Activated CD4-positive, alpha-beta T cell treated with anti-CD3 and anti-CD28 coated beads for 36 hours (primary cell): ENCODE measurements around the gene CAMKMT. TPM values are rescaled to one million over a fixed set of nuclear protein-coding genes. Genes with fewer than 3 reads are reported as not detected.

Experiments
- ATAC-seq: fragments of 200-7000 bp; cut with Tn5 transposase; one replicate; pipeline ENCODE4 v1.10.0; 2021; ENCODE audit warnings: mild to moderate bottlenecking, moderate library complexity
- CTCF ChIA-PET: fragments of 350-600 bp; sonication (Branson Sonifier 250); formaldehyde crosslinking; loops from one replicate; lab custom pipeline; 2021; ENCODE audit warnings: antibody characterized with exemption; lab: Charles Lee
- POLR2A ChIA-PET: fragments of 350-600 bp; sonication (Branson Sonifier 250); formaldehyde crosslinking; loops from one replicate; lab custom pipeline; 2021; ENCODE audit warnings: antibody characterized with exemption, inconsistent platforms; lab: Charles Lee
- DNase-seq: peaks from one replicate; pipeline ENCODE4 v3.0.0-alpha.2; 2020
- H3K27ac Mint-ChIP-seq: one replicate; pipeline ENCODE4 v1.8.0; 2021; ENCODE audit warnings: mixed read lengths
- H3K27me3 Mint-ChIP-seq: one replicate; pipeline ENCODE4 v1.8.0; 2021; ENCODE audit warnings: mixed read lengths
- H3K36me3 Mint-ChIP-seq: one replicate; pipeline ENCODE4 v1.8.0; 2021; ENCODE audit warnings: low read depth, mixed read lengths
- H3K4me1 Mint-ChIP-seq: one replicate; pipeline ENCODE4 v1.8.0; 2021; ENCODE audit warnings: mixed read lengths
- H3K4me3 Mint-ChIP-seq: one replicate; pipeline ENCODE4 v1.8.0; 2021; ENCODE audit warnings: mild to moderate bottlenecking, moderate library complexity, mixed read lengths
- H3K9me3 Mint-ChIP-seq: one replicate; pipeline ENCODE4 v1.8.0; 2021; ENCODE audit warnings: low read depth, mixed read lengths
- intact Hi-C, 2 experiments: fragments of 100-400 bp; cut with DNase I in 1 of 2; cut with micrococcal nuclease in 1 of 2; formaldehyde crosslinking; loops; one replicate each; pipeline versions ENCODE4 v1.14.2 to v1.15.1; 2022 to 2024; cut with DNase I, micrococcal nuclease
- total RNA-seq, 2 experiments: library from RNA; stranded (reverse); gene quantifications; one replicate each; pipeline ENCODE4 v1.2.3, GENCODE V29; 2021

CAMKMT gene
- total RNA-seq, 2 experiments from 2014 or later, result 10.8 to 13.3 TPM

- ChIA-PET CTCF (interaction anchor here (0.5 to 1.2 kb wide), 3 partner anchors 34 to 427 kb away, joined by 3 to 5 read pairs (median 3); no protein-coding TSS in a partner anchor), POLR2A (no interaction called here)
- H3K36me3 Mint-ChIP-seq, result no peaks in the 10 kb centered on the region
- H3K27me3 Mint-ChIP-seq, result no peaks in the 10 kb centered on the region
- DNase-seq, result no peak
- no peak overlapping the region for H3K4me3 Mint-ChIP-seq
- peaks cover 2% of the 10 kb centered on the region for H3K9me3 Mint-ChIP-seq
- peaks cover 11% of the 10 kb centered on the region for H3K4me1 Mint-ChIP-seq
- H3K27ac Mint-ChIP-seq, result no peak overlapping the region
- intact Hi-C loops, result loop anchor here in 1 of 2 experiments (5.0 kb wide), 1 partner anchor 949 kb away; no protein-coding TSS in a partner anchor
- ATAC-seq, result no peak
Observed at GRCh38 chr2:44618251-44619023, 256.7 kb downstream of the CAMKMT start.

- ATAC-seq (no peak), DNase-seq (no peak)
- intact Hi-C loops, result no loop called here
- Mint-ChIP-seq H3K27me3 (no peaks in the 10 kb centered on the region), H3K9me3 (peaks cover 2% of the 10 kb centered on the region), H3K4me3 (no peak overlapping the region), H3K27ac (no peak overlapping the region), H3K36me3 (peaks cover 1% of the 10 kb centered on the region), H3K4me1 (no peaks in the 10 kb centered on the region)
- ChIA-PET CTCF (interaction anchor here (1.2 kb wide), 1 partner anchor 141 kb away, joined by 3 read pairs; no protein-coding TSS in a partner anchor), POLR2A (no interaction called here)
Observed at GRCh38 chr2:44620189-44620990, 258.6 kb downstream of the CAMKMT start.

GRCh38 chr2:44623622-44624351, 262.0 kb downstream of the CAMKMT start:
- Mint-ChIP-seq H3K4me3 (no peak overlapping the region), H3K9me3 (peaks cover 2% of the 10 kb centered on the region), H3K27me3 (no peaks in the 10 kb centered on the region), H3K27ac (no peak overlapping the region), H3K4me1 (no peaks in the 10 kb centered on the region), H3K36me3 (peaks cover 1% of the 10 kb centered on the region)
- no peak for DNase-seq
- ChIA-PET POLR2A (interaction anchor here (0.6 kb wide), 1 partner anchor 40 kb away, joined by 3 read pairs; no protein-coding TSS in a partner anchor), CTCF (interaction anchor here (0.6 kb wide), 1 partner anchor 361 kb away, joined by 3 read pairs; no protein-coding TSS in a partner anchor)
- intact Hi-C loops, result no loop called here
- ATAC-seq, result no peak

- ChIA-PET POLR2A (no interaction called here), CTCF (interaction anchor here (0.7 to 1.6 kb wide), 4 partner anchors 11 to 148 kb away, joined by 3 to 6 read pairs (median 3); no protein-coding TSS in a partner anchor)
- Mint-ChIP-seq H3K36me3 (peaks cover 7% of the 10 kb centered on the region), H3K4me1 (peaks cover 3% of the 10 kb centered on the region), H3K4me3 (no peak overlapping the region), H3K27me3 (no peaks in the 10 kb centered on the region), H3K9me3 (peaks cover 4% of the 10 kb centered on the region), H3K27ac (no peak overlapping the region)
- intact Hi-C loops, result no loop called here
- no peak for ATAC-seq
- no peak for DNase-seq
Observed at GRCh38 chr2:44628297-44628696, 266.6 kb downstream of the CAMKMT start.

- peaks cover 12% of the 10 kb centered on the region for H3K36me3 Mint-ChIP-seq
- ATAC-seq, result no peak
Observed at GRCh38 chr2:44632931-44633689, 271.4 kb downstream of the CAMKMT start.

GRCh38 chr2:44635725-44636124, 274.0 kb downstream of the CAMKMT start:
- peaks cover 8% of the 10 kb centered on the region for H3K36me3 Mint-ChIP-seq
- H3K27ac Mint-ChIP-seq, result no peak overlapping the region
- no peak for DNase-seq
- H3K27me3 Mint-ChIP-seq, result no peaks in the 10 kb centered on the region
- H3K9me3 Mint-ChIP-seq, result peaks cover 4% of the 10 kb centered on the region
- no peak for ATAC-seq
- intact Hi-C loops, result no loop called here
- CTCF ChIA-PET, result no interaction called here
- POLR2A ChIA-PET, result no interaction called here
- H3K4me3 Mint-ChIP-seq, result no peak overlapping the region
- peaks cover 11% of the 10 kb centered on the region for H3K4me1 Mint-ChIP-seq

More at GRCh38 chr2:44632931-44633689, 271.4 kb downstream of the CAMKMT start:
- Mint-ChIP-seq H3K27me3 (no peaks in the 10 kb centered on the region), H3K4me3 (no peak overlapping the region), H3K9me3 (peaks cover 6% of the 10 kb centered on the region), H3K4me1 (peaks cover 11% of the 10 kb centered on the region), H3K27ac (no peak overlapping the region)
- ChIA-PET POLR2A (no interaction called here), CTCF (interaction anchor here (2.0 kb wide), 1 partner anchor 153 kb away, joined by 8 read pairs; no protein-coding TSS in a partner anchor)
- intact Hi-C loops, result no loop called here
- DNase-seq, result no peak

- DNase-seq, result no peak
- no peak overlapping the region for H3K27ac Mint-ChIP-seq
- ATAC-seq, result no peak
- intact Hi-C loops, result no loop called here
- peaks cover 3% of the 10 kb centered on the region for H3K36me3 Mint-ChIP-seq
- H3K4me1 Mint-ChIP-seq, result peaks cover 5% of the 10 kb centered on the region
- ChIA-PET CTCF (interaction anchor here (0.8 to 1.0 kb wide), 2 partner anchors 11 to 20 kb away, joined by 3 read pairs; no protein-coding TSS in a partner anchor), POLR2A (no interaction called here)
- H3K27me3 Mint-ChIP-seq, result no peaks in the 10 kb centered on the region
- peaks cover 2% of the 10 kb centered on the region for H3K9me3 Mint-ChIP-seq
- H3K4me3 Mint-ChIP-seq, result no peak overlapping the region
Observed at GRCh38 chr2:44638649-44639048, 276.9 kb downstream of the CAMKMT start.

GRCh38 chr2:44639399-44639798, 277.7 kb downstream of the CAMKMT start:
- DNase-seq, result no peak
- Mint-ChIP-seq H3K4me1 (no peaks in the 10 kb centered on the region), H3K27me3 (no peaks in the 10 kb centered on the region), H3K27ac (no peak overlapping the region), H3K4me3 (no peak overlapping the region), H3K9me3 (no peaks in the 10 kb centered on the region), H3K36me3 (peaks cover 2% of the 10 kb centered on the region)
- ChIA-PET CTCF (interaction anchor here (0.7 to 1.0 kb wide), 3 partner anchors 12 to 115 kb away, joined by 3 read pairs; no protein-coding TSS in a partner anchor), POLR2A (no interaction called here)
- intact Hi-C loops, result no loop called here
- ATAC-seq, result no peak

GRCh38 chr2:44642123-44642857, 280.5 kb downstream of the CAMKMT start:
- intact Hi-C loops, result no loop called here
- H3K9me3 Mint-ChIP-seq, result no peaks in the 10 kb centered on the region
- ChIA-PET CTCF (no interaction called here), POLR2A (no interaction called here)
- no peak overlapping the region for H3K4me3 Mint-ChIP-seq
- H3K27me3 Mint-ChIP-seq, result no peaks in the 10 kb centered on the region
- ATAC-seq (no peak), DNase-seq (no peak)
- no peaks in the 10 kb centered on the region for H3K36me3 Mint-ChIP-seq
- H3K4me1 Mint-ChIP-seq, result no peaks in the 10 kb centered on the region
- H3K27ac Mint-ChIP-seq, result no peak overlapping the region

- POLR2A ChIA-PET, result interaction anchor here (0.7 kb wide), 1 partner anchor 166 kb away, joined by 13 read pairs; no protein-coding TSS in a partner anchor
- ATAC-seq (no peak), DNase-seq (no peak)
- no peak overlapping the region for H3K27ac Mint-ChIP-seq
- H3K4me1 Mint-ChIP-seq, result no peaks in the 10 kb centered on the region
- H3K36me3 Mint-ChIP-seq, result no peaks in the 10 kb centered on the region
- intact Hi-C loops, result no loop called here
- H3K9me3 Mint-ChIP-seq, result no peaks in the 10 kb centered on the region
- H3K4me3 Mint-ChIP-seq, result no peak overlapping the region
- no peaks in the 10 kb centered on the region for H3K27me3 Mint-ChIP-seq
- CTCF ChIA-PET, result no interaction called here
Observed at GRCh38 chr2:44645937-44646336, 284.2 kb downstream of the CAMKMT start.
